NCI-H1694 (cell line): Measurements from ENCODE around the gene SPDL1.

Experiments
- DNase-seq: peaks from one replicate; lab custom pipeline; 2025; lab: John Stamatoyannopoulos, UW

Gene SPDL1

DNA sequence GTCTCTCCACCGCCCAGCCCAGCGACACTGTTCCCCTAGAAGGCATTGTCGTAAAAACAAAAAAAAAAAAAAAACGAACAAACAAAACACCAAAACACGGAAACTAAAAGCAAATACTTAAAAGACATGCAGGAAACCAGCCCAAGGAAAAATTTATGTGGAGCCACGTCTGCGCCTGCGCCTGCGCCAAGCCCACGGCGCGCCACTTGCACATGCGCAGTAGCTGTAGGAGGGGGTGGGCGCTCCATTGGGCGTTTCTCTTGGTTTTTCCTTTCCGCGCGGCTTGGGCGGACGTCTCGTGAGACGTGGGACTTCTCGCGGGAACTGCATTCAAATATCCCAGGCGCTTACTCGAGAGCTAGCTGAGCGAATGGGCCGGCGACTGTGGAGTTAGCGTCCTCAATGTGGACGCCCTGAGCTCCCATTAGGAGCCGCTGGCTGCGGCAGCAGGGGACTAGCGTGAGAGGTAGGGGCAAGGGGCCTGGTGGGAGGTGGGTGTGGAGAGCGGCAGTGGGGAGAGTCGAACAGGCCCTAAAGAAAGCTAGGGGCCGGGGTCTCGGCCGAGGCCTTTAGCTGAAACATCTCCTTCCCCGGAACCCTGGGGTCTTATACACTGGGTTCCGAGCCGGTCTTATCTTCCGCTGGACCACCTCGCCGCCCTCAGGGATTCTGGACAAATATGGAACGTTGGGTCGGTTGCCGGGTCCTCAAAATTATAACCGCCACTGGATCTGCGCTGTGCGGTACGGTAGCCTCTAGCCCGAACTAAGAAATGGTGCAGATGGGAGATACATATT is at the start of gene SPDL1:
Gene SPDL1 (plus strand): TSS at position 350 of the 797 bp plus-strand sequence. CDS start 4,644 bp downstream, outside the sequence.
- peak; percentile 76 for DNase-seq

GRCh38 chr5:169534311-169534880 is 49.2 kb upstream of the SPDL1 start:
- DNase-seq: no peak

- no peak for DNase-seq
Observed at GRCh38 chr5:169534939-169535338, 48.6 kb upstream of the SPDL1 start.

- DNase-seq: no peak
Observed at GRCh38 chr5:169538944-169539343, 44.6 kb upstream of the SPDL1 start.

DNA sequence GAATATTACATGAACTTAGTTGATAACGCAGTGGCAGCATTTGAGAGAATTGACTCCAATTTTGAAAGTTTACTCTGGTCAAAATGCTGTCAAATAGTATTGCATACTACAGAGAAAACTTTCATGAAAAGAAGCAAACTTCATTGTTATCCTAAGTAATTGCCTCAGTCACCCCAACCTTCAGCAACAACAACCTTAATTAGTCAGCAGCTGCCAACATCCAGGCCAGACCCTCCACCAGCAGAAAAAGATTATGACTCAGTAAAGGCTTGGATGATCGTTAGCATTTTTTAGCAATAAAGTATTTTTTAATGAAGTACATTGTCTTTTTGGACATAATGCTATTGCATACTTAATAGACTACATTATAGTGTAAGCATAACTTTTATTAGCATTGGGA is 40.8 kb upstream of the SPDL1 start:
- no peak for DNase-seq

- no peak for DNase-seq
Observed at GRCh38 chr5:169544264-169544950, 39.2 kb upstream of the SPDL1 start.

- no peak for DNase-seq
Observed at GRCh38 chr5:169545762-169546161, 37.8 kb upstream of the SPDL1 start.

GRCh38 chr5:169546346-169546745 is 37.2 kb upstream of the SPDL1 start:
- DNase-seq: no peak

DNA sequence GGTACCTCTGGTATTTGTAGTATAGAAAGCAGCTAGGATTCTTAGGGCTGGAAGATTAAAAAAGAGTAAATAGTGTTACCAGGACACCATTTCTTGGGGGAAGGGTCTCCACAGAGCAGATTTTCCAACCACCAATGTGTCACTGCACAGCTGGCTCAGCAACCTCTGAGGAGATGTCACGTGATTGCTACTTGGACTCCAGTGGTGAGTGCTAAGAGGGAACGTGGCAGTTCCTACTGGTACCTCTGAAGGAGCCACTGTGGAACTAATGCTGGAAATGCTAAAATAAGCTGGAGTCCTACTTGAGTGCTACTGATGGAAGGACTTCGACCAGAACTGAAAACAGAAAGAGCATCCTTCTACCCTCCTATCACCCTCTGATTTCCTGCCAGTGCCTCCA is 36.1 kb upstream of the SPDL1 start:
- no peak for DNase-seq

- DNase-seq: peak; percentile 16
Observed at GRCh38 chr5:169548315-169548714, 35.3 kb upstream of the SPDL1 start.

DNA sequence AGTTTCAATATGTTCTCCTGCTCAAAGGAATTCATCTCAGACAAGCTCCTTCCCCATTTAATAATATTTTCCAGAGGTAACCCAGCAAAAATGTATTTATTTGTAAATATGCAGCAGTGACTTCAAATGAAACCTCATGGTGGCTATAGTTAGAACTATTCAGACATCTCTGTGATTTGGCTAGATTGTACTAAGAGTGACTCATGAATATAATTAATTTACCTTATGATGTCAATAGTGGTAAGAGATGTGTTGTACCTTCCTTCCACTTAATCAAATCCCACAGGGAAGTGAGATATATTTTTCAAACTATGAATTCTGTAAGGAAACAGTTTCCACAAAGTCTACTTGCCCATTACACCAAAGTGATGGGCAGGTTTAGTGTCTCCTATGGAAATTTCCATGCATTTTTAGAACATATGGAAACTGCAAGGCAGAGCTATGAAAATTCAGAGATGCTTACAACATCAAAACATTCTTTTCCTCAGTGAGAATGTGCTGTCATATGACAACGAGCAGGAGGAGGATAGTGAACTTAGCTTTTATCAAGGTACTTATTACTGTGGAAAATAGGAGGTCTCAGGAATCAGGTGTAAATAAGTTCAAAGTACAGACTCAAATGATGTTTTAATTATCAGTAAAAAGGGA is 34.0 kb upstream of the SPDL1 start:
- no peak for DNase-seq

DNA sequence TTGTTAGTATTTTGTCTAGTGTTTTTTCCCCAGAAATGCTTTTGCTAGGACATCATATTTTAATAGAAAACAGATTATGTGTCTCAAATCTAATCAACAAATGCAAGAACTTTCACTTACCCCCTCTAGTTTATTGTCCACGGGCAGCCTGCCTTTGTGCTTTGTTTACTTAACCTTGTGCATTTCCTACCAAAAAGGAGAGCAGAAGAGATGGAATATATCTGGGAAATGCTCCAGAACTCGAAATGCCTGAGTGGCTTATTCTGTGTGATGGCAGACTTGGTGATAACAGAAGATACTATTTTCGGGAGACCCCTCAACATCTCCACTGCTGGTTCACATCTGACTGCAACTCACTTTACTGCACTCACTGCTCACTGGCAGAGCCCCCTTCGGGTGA is 33.3 kb upstream of the SPDL1 start:
- no peak for DNase-seq

- no peak for DNase-seq
Observed at GRCh38 chr5:169551146-169551545, 32.4 kb upstream of the SPDL1 start.

GRCh38 chr5:169551696-169552095 is 31.9 kb upstream of the SPDL1 start:
- no peak for DNase-seq

DNA sequence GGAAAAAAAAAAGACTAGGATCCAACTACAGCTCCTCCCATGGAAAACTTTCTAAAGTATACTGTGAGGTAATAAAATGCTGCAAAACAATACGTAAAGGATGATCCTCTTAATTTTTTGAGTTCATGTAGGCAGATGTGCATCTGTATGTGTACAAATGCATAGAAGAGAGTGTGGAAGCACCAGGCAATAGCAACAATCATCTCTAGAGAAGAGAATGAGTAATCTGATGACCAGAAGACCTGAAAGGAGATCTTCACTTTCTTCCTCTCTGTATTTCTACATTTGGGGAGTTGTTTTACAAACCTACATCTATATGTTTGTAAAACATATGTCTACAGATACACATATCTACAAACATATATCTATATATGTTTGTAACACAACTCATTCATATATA is 29.3 kb upstream of the SPDL1 start:
- DNase-seq: no peak

- DNase-seq: no peak
Observed at GRCh38 chr5:169557838-169558237, 25.7 kb upstream of the SPDL1 start.

DNA sequence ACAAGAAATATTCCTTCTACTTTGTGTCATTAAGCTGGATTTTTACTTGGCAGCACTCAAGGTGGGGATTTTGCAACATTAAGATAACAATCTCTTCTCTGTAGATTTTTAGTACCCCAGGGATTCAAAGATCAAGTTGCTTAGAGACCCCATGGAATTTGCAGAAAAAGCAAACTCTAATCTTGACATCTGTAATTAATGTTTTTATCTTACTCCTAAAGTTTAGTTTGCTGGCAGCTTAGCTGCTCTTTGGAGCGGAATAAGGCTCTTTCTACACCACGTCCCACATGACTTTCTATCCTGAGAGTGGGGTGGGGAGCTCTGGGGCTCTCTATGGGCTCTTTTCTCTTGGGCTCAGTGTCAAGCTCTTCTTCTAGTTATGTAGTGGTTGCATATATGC is 21.7 kb upstream of the SPDL1 start:
- DNase-seq: no peak

- DNase-seq: no peak
Observed at GRCh38 chr5:169563369-169563768, 20.2 kb upstream of the SPDL1 start.

- no peak for DNase-seq
Observed at GRCh38 chr5:169566202-169566601, 17.4 kb upstream of the SPDL1 start.

DNA sequence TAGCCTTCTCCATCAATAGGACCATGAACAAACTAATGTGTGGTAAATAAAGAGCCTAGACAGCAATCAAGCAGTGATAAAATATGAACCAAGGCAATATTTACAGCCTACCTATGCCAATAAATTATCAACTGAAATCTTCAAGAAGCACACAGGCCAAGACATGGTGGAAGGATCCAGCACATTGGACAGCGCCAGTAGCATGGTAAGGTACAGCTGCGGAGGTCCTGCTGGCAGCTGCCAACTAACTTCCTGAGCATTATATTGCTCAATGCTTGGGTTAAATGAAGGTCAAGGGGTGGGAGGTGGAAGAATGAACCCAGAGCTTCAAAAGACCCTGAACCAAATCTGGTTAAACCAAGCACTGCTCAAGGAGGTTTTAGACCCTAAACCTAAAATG is 16.5 kb upstream of the SPDL1 start:
- no peak for DNase-seq

- DNase-seq: no peak
Observed at GRCh38 chr5:169569513-169569912, 14.1 kb upstream of the SPDL1 start.

DNA sequence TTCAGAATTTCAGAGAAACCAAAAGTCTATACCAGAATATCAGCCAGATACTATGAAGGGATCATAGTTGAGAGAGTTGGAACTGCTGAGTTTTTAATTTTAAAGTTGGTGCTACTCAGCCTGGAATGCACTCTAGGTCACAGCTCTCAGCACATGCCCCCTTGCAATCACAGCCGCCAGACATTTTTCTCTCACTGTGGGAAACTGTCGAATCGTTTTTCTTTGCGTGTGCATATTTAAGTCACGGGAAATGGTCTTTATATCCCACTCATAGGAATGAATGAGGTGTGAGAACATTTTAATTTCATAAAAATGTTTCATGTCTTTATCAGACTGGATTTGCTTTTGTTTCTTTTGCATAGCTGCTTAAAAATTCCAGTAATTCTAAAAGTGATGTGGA is 12.2 kb upstream of the SPDL1 start:
- no peak for DNase-seq
